ENCODE data around the gene SHQ1.
"Not testable (repeated sequence)": the region's sequence is repeated elsewhere in the genome, so short reads cannot be mapped to it uniquely, and the experiment has no call there.

SHQ1 gene

GRCh38 chr3:72710471-72710870 is 137.8 kb downstream of the SHQ1 start:
- not testable (repeated sequence) for DNase-seq

GRCh38 chr3:72708441-72708840 is 139.8 kb downstream of the SHQ1 start:
- DNase-seq = no peak

GRCh38 chr3:72702997-72703396 is 145.2 kb downstream of the SHQ1 start:
- DNase-seq = no peak

- DNase-seq = no peak
Measured at GRCh38 chr3:72702390-72702789, 145.9 kb downstream of the SHQ1 start.

GRCh38 chr3:72700106-72700505 is 148.1 kb downstream of the SHQ1 start:
- DNase-seq = no peak

- DNase-seq = no peak
Measured at GRCh38 chr3:72699631-72700030, 148.6 kb downstream of the SHQ1 start.

Data from NCI-H524 (cell line).